Lower leg skin (tissue), 3 donors: ENCODE results near the gene ZNF48.

ENCODE experiments used
- POLR2A ChIP-seq, 2 donors: fragments of 450-650 bp; IDR thresholded peaks; one replicate each; pipeline ENCODE4 v1.6.1; 2016 to 2017; ENCODE audit warnings: antibody characterized with exemption in 2 of 2, mild to moderate bottlenecking in 1 of 2, moderate library complexity in 1 of 2
- TF ChIP-seq, protein P1 (sequence below), 3 donors: fragments of 450-650 bp; IDR thresholded peaks; one replicate each; pipeline ENCODE4 v1.5.1; 2016; ENCODE audit warnings: antibody characterized with exemption in 3 of 3, mild to moderate bottlenecking in 3 of 3, moderate library complexity in 2 of 3

DNA sequence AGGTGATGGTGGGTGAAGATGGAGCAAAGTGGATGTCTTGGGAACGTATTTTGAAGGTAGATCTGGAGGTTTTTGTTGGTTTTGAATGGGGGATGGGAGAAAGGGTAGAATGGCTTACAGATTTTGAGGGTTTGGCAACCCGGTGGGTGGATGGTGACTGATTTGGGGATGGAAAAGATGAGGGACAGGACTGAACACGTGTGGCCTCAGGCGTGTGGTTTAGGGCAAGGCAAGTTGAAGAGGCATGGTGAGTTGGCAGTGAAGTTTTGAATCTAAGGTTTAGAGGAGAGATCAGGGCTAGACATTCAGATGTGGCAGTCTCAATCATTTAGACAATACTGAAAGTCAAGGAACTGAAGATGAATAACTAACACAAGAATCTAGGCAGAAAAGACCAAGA, 39.6 kb downstream of the ZNF48 start:
- TF ChIP-seq, protein P1, sequence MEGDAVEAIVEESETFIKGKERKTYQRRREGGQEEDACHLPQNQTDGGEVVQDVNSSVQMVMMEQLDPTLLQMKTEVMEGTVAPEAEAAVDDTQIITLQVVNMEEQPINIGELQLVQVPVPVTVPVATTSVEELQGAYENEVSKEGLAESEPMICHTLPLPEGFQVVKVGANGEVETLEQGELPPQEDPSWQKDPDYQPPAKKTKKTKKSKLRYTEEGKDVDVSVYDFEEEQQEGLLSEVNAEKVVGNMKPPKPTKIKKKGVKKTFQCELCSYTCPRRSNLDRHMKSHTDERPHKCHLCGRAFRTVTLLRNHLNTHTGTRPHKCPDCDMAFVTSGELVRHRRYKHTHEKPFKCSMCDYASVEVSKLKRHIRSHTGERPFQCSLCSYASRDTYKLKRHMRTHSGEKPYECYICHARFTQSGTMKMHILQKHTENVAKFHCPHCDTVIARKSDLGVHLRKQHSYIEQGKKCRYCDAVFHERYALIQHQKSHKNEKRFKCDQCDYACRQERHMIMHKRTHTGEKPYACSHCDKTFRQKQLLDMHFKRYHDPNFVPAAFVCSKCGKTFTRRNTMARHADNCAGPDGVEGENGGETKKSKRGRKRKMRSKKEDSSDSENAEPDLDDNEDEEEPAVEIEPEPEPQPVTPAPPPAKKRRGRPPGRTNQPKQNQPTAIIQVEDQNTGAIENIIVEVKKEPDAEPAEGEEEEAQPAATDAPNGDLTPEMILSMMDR (IDR thresholded peaks at IDR 0.05): no peak
- TF ChIP-seq POLR2A (IDR thresholded peaks at IDR 0.05): no peak
